MG63 (cell line): ENCODE data around the gene HERPUD2. TPM values are rescaled to one million over a fixed set of nuclear protein-coding genes. Genes with fewer than 3 reads are reported as not detected.
"Not testable (repeated sequence)": the region's sequence is repeated elsewhere in the genome, so short reads cannot be mapped to it uniquely, and the experiment has no call there.

Source experiments
- DNase-seq: peaks from one replicate; pipeline ENCODE4 v3.0.0-alpha.2; 2020
- H3K27me3 ChIP-seq: fragments of 250-450 bp; sonication (Bioruptor Pico); 2 replicates; pipeline ENCODE4 v1.5.1; 2020; ENCODE audit warnings: mild to moderate bottlenecking, moderate library complexity
- H3K36me3 ChIP-seq: fragments of 250-450 bp; sonication (Bioruptor Pico); 2 replicates; pipeline ENCODE4 v1.5.1; 2020; ENCODE audit warnings: mild to moderate bottlenecking, moderate library complexity
- H3K4me3 ChIP-seq: fragments of 250-450 bp; sonication (Bioruptor Pico); 2 replicates; pipeline ENCODE4 v1.5.1; 2020; ENCODE audit warnings: mild to moderate bottlenecking, moderate library complexity
- H3K9me3 ChIP-seq: fragments of 250-450 bp; sonication (Bioruptor Pico); 2 replicates; pipeline ENCODE4 v1.5.1; 2020; ENCODE audit warnings: mild to moderate bottlenecking, moderate library complexity
- total RNA-seq: library from RNA; depleted of rRNA; stranded (reverse); fragments of >200 nt; shearing (Covaris generic); gene quantifications from 2 replicates; pipeline ENCODE4 v1.2.3, GENCODE V29; 2014; ENCODE audit warnings: low replicate concordance

Gene HERPUD2
- total RNA-seq, 1 experiment from 2014 or later: 12.0 TPM

GRCh38 chr7:35697414-35698175 is 2.7 kb upstream of the HERPUD2 start:
- Histone ChIP-seq H3K9me3 (no peaks in the 10 kb centered on the region), H3K4me3 (no peak overlapping the region), H3K36me3 (no peaks in the 10 kb centered on the region), H3K27me3 (no peaks in the 10 kb centered on the region)
- DNase-seq: peak; percentile 18

DNA sequence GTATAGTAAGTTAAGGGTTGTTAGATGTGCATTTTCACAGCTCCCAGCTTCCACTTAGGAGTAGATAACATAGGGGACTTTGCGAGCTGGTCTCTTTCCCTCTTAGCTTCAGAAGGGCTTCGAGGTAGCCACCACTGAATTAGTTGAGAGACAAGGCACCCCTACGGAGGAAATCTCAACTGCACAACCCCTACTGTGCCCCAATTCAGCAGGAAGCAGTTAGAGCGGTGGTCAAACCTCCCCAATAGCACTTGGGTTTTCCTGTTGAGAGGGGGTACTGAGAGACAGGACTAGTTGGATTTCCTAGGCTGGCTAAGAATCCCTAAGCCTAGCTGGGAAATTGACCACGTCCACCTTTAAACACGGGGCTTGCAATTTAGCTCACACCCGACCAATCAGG is 1.1 kb upstream of the HERPUD2 start:
- Histone ChIP-seq H3K36me3 (peaks cover under 1% of the 10 kb centered on the region; the same call in 1 of the 2 replicates), H3K9me3 (no peaks in the 10 kb centered on the region), H3K4me3 (peak overlapping the region; percentile 96), H3K27me3 (no peaks in the 10 kb centered on the region)
- no peak for DNase-seq

- H3K36me3 ChIP-seq: peaks cover 2% of the 10 kb centered on the region; the same call in 1 of the 2 replicates
- peak; percentile 4 for DNase-seq
- peak overlapping the region; percentile 96 for H3K4me3 ChIP-seq
- H3K9me3 ChIP-seq: no peaks in the 10 kb centered on the region
- no peaks in the 10 kb centered on the region for H3K27me3 ChIP-seq
Measured at GRCh38 chr7:35695473-35695850, 527 bp upstream of the HERPUD2 start.

GRCh38 chr7:35694161-35694783 is 663 bp downstream of the HERPUD2 start:
- Histone ChIP-seq H3K4me3 (peak overlapping the region; percentile 96), H3K9me3 (no peaks in the 10 kb centered on the region), H3K27me3 (no peaks in the 10 kb centered on the region), H3K36me3 (peaks cover 2% of the 10 kb centered on the region; the same call in 1 of the 2 replicates)
- DNase-seq: no peak

GRCh38 chr7:35691827-35692307 is 3.1 kb downstream of the HERPUD2 start:
- peaks cover 2% of the 10 kb centered on the region; the same call in 1 of the 2 replicates for H3K36me3 ChIP-seq
- DNase-seq: no peak
- no peaks in the 10 kb centered on the region for H3K27me3 ChIP-seq
- no peak overlapping the region for H3K4me3 ChIP-seq
- no peaks in the 10 kb centered on the region for H3K9me3 ChIP-seq

- no peak for DNase-seq
- no peaks in the 10 kb centered on the region for H3K27me3 ChIP-seq
- no peak overlapping the region for H3K4me3 ChIP-seq
- no peaks in the 10 kb centered on the region for H3K9me3 ChIP-seq
- H3K36me3 ChIP-seq: peaks cover 2% of the 10 kb centered on the region; the same call in 1 of the 2 replicates
Measured at GRCh38 chr7:35691366-35691765, 3.6 kb downstream of the HERPUD2 start.

DNA sequence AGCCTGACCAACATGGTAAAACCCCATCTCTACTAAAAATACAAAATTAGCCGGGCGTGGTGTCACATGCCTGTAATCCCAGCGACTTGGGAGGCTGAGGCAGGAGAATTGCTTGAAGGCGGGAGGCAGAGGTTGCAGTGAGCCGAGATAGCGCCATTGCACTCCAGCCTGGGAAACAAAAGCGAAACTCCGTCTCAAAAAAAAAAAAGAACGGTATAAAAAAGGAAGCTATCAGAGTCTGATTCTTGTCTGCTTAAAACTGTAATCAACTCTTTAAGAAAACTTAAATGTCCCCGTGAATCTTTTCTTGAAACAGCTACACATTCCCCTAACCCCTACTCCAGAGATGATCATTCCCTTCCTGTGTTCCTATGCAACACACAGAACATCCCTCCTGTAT is 4.3 kb downstream of the HERPUD2 start:
- H3K4me3 ChIP-seq, H3K36me3 ChIP-seq, DNase-seq, H3K9me3 ChIP-seq, H3K27me3 ChIP-seq: not testable (repeated sequence)

GRCh38 chr7:35685781-35686180 is 9.2 kb downstream of the HERPUD2 start:
- H3K9me3 ChIP-seq: no peaks in the 10 kb centered on the region
- no peak for DNase-seq
- peaks cover 2% of the 10 kb centered on the region for H3K36me3 ChIP-seq
- no peak overlapping the region for H3K4me3 ChIP-seq
- no peaks in the 10 kb centered on the region for H3K27me3 ChIP-seq

DNA sequence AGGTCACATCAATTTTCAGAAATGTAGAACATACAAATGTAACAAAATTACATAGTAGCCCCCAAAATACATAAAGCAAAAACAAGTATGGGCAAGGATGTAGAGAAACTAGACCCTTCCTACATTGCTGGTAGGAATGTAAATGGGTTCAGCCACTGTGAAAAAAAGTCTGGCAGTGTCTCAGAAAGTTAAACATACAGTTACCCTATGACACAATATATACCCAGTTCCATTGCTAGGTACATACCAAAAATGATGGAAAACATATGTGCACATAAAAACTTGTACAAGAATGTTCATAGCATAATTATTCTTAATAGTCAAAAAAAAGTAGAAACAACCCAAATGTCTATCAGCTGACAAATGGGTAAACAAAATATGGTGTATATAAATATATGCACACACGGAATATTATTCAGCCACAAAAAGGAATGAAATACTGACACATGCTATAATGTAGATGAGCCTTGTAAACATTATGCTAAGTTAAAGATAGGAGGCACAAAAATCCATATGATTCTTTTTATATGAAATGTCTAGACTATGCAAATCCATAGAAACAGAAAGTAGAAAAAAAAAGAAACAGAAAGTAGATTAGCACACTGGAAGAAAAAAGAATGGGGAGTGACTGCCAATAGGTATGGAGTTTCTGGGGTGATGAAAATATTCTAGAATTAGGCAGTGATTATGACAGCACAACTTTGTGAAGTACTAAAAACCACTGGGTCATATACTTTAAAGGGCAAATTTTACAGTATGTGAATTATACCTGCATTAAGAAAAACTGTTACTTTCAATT is 13.5 kb downstream of the HERPUD2 start:
- no peak for DNase-seq
- H3K9me3 ChIP-seq: no peaks in the 10 kb centered on the region

GRCh38 chr7:35680403-35681013 is 14.4 kb downstream of the HERPUD2 start:
- DNase-seq: no peak
- Histone ChIP-seq H3K27me3 (no peaks in the 10 kb centered on the region), H3K4me3 (no peak overlapping the region), H3K36me3 (peaks cover under 1% of the 10 kb centered on the region), H3K9me3 (no peaks in the 10 kb centered on the region)

More for the DNA sequence above, 13.5 kb downstream of the HERPUD2 start:
- Histone ChIP-seq H3K27me3 (no peaks in the 10 kb centered on the region), H3K4me3 (no peak overlapping the region), H3K36me3 (peaks cover 2% of the 10 kb centered on the region)

DNA sequence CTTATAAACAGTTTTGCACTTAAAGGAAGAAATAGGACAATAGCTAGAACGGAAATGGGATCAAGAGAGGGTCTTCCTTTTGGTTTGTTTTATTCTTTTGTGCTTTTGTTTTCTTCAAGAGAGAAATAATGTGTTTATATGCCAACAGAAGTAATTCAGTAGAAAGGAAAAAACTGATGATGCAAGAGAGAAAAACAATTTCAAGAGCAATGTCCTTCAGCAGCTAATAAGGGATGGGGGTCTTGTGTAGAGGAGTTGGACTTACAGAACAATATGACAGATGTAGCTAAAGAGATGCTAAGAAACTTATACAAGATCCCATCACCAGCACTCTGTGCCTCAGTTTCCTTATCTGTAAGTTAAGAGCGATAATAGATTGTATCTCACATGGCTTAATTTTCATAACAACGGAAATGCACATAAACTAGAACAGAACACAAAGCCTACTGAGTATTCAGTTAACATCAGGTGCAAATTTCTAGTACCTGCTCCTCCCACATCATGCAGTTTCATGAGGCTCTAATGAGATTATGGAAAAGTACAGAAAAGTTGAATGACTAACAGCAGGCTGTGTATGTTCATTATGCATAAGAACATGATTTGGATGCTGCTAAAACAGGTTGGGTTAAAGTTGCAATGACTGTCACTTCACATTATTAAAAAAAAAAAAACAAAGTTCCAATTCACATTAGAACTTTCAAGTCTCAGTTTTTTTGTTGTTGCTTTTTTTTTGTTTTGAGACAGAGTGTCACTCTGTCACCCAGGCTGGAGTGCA is 17.2 kb downstream of the HERPUD2 start:
- Histone ChIP-seq H3K4me3 (no peak overlapping the region), H3K36me3 (no peaks in the 10 kb centered on the region), H3K9me3 (no peaks in the 10 kb centered on the region), H3K27me3 (no peaks in the 10 kb centered on the region)
- DNase-seq: no peak

DNA sequence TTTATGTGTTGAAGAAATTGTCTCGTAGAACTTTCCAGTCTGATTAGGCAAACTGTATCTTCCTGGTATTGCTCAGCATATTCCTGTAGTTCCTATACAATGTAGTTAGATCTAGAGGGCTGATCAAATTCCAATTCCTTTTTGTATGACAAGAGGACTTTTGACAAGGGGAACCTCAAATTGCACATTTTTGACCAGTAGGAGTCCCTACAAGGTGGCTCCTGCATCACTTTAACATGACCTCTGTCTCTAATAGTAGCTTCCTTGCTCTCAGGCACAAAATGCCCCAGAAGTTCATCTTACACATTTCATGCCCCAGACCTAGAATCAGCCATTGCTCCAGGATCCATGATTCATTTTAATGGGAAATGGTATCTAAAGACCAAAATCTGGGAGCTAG is 18.7 kb downstream of the HERPUD2 start:
- Histone ChIP-seq H3K4me3 (no peak overlapping the region), H3K27me3 (no peaks in the 10 kb centered on the region), H3K9me3 (no peaks in the 10 kb centered on the region), H3K36me3 (no peaks in the 10 kb centered on the region)
- DNase-seq: no peak

DNA sequence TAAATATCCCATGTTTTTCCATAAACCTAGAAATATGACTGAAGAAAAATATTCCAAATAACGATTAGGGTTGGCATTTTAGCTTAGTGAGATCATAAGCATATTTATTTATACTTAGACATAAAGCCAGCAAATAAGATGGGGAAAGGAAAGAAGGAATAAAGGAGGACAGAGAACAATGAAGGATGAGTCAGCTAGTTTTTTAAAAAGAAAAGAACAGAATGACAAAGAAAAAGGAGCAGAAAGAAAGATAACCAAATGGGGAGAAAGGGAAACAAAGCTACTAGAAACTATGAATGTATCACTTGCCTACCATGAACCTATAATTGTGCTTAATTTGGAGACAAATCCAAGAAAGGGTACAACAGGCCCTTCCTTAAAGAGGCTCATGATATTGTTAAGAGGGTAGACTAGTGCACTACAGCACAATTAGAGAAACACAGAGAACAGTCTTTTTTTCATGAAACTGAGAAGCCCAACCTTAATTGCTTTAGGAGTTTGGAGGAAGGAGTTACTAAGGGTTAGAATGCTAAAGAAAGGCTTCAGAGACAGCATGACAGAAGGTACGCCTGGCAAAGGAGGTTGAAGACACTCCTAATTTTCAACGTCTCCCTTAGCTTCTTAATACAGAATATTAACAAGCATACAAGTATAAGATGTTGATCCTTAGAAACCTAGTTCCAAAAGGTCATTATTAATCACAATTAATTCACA is 23.9 kb downstream of the HERPUD2 start:
- Histone ChIP-seq H3K9me3 (no peaks in the 10 kb centered on the region), H3K4me3 (no peak overlapping the region), H3K36me3 (peaks cover 15% of the 10 kb centered on the region), H3K27me3 (no peaks in the 10 kb centered on the region)
- DNase-seq: no peak

DNA sequence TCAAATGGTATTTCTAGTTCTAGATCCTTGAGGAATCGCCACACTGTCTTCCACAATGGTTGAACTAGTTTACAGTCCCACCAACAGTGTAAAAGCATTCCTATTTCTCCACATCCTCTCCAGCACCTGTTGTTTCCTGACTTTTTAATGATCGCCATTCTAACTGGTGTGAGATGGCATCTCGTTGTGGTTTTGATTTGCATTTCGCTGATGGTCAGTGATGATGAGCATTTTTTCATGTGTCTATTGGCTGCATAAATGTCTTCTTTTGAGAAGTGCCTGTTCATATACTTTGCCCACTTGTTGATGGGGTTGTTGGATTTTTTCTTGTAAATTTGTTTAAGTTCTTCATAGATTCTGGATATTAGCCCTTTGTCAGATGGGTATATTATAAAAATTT is 34.5 kb downstream of the HERPUD2 start:
- not testable (repeated sequence) for H3K9me3 ChIP-seq, H3K4me3 ChIP-seq, H3K27me3 ChIP-seq, H3K36me3 ChIP-seq, DNase-seq

DNA sequence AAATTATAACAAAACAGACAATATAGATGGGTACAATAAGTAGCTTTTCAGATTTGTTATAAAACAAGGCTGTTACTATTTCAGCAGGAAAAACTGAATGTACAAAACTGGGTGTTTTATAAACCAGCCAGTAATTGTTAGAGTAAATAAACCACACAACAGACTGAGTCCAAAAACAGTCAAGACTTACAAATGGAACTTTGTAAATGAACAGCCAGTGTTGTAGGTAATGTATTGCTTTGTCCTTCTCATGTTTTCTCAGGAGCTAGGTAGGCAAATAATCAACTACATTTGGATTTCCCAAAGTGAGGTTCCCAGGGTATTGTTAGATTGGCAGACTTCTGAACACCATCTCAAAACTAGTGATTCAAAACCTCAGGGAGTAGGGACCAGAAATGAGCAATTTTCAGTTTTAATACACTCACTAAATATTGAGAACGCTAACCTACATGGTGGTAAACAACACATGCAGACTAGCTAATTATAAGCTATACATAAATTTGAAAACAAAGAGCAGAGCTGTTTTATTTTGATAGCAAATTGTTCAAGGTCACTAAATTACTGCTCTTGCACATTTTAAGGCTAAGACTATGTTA is 36.2 kb downstream of the HERPUD2 start:
- Histone ChIP-seq H3K4me3 (no peak overlapping the region), H3K36me3 (peaks cover under 1% of the 10 kb centered on the region; the same call in 1 of the 2 replicates), H3K27me3 (no peaks in the 10 kb centered on the region), H3K9me3 (no peaks in the 10 kb centered on the region)
- no peak for DNase-seq
